Mammary epithelial cell (primary cell): ENCODE measurements around the gene PELI2.

Experiments used
- CTCF ChIP-seq, 2 donors: IDR thresholded peaks in 1 of 2; conservative IDR thresholded peaks in 1 of 2; 2 replicates each; pipeline ENCODE4 v1.5.1; 2011 to 2012; ENCODE audit warnings: inconsistent platforms in 2 of 2, low read length in 2 of 2, mild to moderate bottlenecking in 2 of 2, control low read depth in 1 of 2, low read depth in 1 of 2; ENCODE audit not compliant: insufficient read depth in 1 of 2; ENCODE audit errors: extremely low read depth in 1 of 2
- EZH2 ChIP-seq: IDR thresholded peaks from 2 replicates; pipeline ENCODE4 v1.6.1; 2012; ENCODE audit warnings: low read length, inconsistent platforms, borderline replicate concordance

DNA sequence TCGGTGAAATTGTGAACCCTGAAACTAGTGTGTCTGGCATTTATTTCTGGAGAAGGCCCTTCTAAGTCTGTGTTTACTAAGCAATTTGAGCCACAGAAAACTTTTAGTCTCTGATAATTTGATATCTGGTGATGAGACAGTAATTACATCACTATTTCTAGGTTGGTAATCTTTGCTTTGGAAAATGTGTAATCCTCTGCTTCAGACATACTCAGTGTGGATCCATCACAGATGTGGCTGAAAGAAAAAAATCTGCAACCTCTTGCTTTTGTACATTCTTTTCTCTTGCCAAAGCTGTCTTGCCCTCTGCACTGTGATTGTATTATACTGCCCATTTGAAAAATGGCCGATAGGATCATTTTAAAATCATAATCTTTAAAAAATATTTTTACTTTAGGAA, 78.1 kb downstream of the PELI2 start:
- TF ChIP-seq CTCF (conservative IDR thresholded peaks at IDR 0.05 in 1 of 2, IDR thresholded peaks at IDR 0.05 in 1 of 2; ENCODE audit: extremely low read depth in 1 of 2, insufficient read depth in 1 of 2, low read depth in 1 of 2, low read length in 2 of 2): no peak
- TF ChIP-seq EZH2: no peak
